ENCODE measurements around the gene MYOCD. TPM values are rescaled to one million over a fixed set of nuclear protein-coding genes. Genes with fewer than 3 reads are reported as not detected.

Gene MYOCD
- polyA plus RNA-seq, 1 donor (not counting 4 experiments of a cell fraction or from before 2014, with no cell fraction given), result not detected

DNA sequence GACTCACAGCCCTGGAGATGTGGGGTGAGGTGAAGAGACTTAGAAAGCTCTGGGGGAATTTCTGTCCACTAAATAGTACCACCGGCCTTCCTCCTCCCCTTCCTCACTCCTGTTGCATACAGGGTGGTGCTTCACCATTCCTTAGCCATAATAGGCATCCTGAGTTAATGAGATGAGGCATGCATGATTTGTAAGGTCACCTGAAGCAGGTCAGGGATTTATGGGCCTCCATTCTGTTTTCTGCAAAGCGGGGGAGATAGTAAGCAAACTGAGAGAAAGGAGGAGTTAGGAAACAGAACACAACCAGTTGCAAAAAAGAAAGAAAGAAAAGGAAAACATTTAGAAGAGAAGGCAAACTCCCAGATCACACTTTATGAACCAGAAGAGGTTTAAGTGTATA is 9.3 kb upstream of the MYOCD start:
- H3K79me2 ChIP-seq (ENCODE audit: control insufficient read depth, insufficient read depth, low read length), result no peaks in the 10 kb centered on the region
- no peaks in the 10 kb centered on the region for H3K27me3 ChIP-seq (ENCODE audit: control insufficient read depth, extremely low read depth, insufficient read depth, low read length)
- DNase-seq (ENCODE audit: low read depth, low spot score), result no peak
- TF ChIP-seq EZH2 (IDR thresholded peaks at IDR 0.05; ENCODE audit: low read length), result no peak
- TF ChIP-seq CTCF (optimal IDR thresholded peaks at IDR 0.05 in 1 of 3, IDR thresholded peaks at IDR 0.05 in 1 of 3, conservative IDR thresholded peaks at IDR 0.05 in 1 of 3; ENCODE audit: extremely low read depth in 1 of 3, insufficient read depth in 2 of 3, low read length in 3 of 3), result no peak
- H3K4me2 ChIP-seq (ENCODE audit: control insufficient read depth, extremely low read depth, insufficient read depth, low read depth, low read length), result no peak overlapping the region
- H3K9me3 ChIP-seq (ENCODE audit: control insufficient read depth, low read depth, low read length), result no peaks in the 10 kb centered on the region
- H3K9me1 ChIP-seq (ENCODE audit: control insufficient read depth, extremely low read depth, insufficient read depth, low read length), result no peaks in the 10 kb centered on the region
- H3K36me3 ChIP-seq (ENCODE audit: control insufficient read depth in 2 of 2, extremely low read depth in 1 of 2, insufficient read depth in 2 of 2, low read length in 2 of 2), result no peaks in the 10 kb centered on the region
- no peak for FAIRE-seq
- no peak overlapping the region for H3K27ac ChIP-seq (ENCODE audit: control insufficient read depth, insufficient read depth, low read length)
- H3K9ac ChIP-seq (ENCODE audit: control insufficient read depth, extremely low read depth, insufficient read depth, low read length), result no peak overlapping the region
- no peak overlapping the region for H3K4me3 ChIP-seq (ENCODE audit: control insufficient read depth in 2 of 3, extremely low read depth in 1 of 3, insufficient read depth in 2 of 3, low read depth in 1 of 3, low read length in 3 of 3)
- peaks cover 6% of the 10 kb centered on the region for H3K4me1 ChIP-seq (ENCODE audit: control insufficient read depth, extremely low read depth, insufficient read depth, low read length)
- dilution Hi-C loops (cut with MboI; ENCODE audit: extremely low pct_ligation_motif_present, low sequenced_read_pairs), result no loop called here
- no peaks in the 10 kb centered on the region for H4K20me1 ChIP-seq (ENCODE audit: control insufficient read depth, extremely low read depth, insufficient read depth, low read length)
- H2AFZ ChIP-seq (ENCODE audit: control insufficient read depth, low read length), result no peak overlapping the region

DNA sequence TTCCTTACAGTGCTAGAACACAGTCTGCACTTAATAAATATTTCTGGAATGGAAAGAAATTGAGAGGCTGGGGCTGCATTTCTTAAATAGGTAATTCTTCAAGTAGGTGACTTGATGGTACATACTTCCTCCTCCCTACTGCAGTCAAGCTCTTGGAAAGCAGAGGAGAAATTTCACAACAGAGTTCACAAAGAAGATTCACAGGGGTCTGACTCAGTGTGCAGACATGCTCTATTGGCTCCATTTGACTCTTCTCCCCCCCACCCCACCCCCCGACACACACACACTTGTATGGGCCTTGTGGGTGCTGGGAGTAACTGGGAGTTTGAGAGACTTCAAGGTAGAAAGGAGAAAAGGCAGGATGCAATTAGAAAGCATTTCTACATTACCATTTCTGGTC is 6.2 kb upstream of the MYOCD start:
- no peak for FAIRE-seq

More for the DNA sequence above, 6.2 kb upstream of the MYOCD start:
- Histone ChIP-seq H3K9ac (ENCODE audit: control insufficient read depth, extremely low read depth, insufficient read depth, low read length) (no peak overlapping the region), H3K4me1 (ENCODE audit: control insufficient read depth, extremely low read depth, insufficient read depth, low read length) (peaks cover 6% of the 10 kb centered on the region), H4K20me1 (ENCODE audit: control insufficient read depth, extremely low read depth, insufficient read depth, low read length) (no peaks in the 10 kb centered on the region), H3K4me2 (ENCODE audit: control insufficient read depth, extremely low read depth, insufficient read depth, low read depth, low read length) (no peak overlapping the region), H3K9me1 (ENCODE audit: control insufficient read depth, extremely low read depth, insufficient read depth, low read length) (no peaks in the 10 kb centered on the region), H3K27ac (ENCODE audit: control insufficient read depth, insufficient read depth, low read length) (no peak overlapping the region), H3K27me3 (ENCODE audit: control insufficient read depth, extremely low read depth, insufficient read depth, low read length) (peaks cover 10% of the 10 kb centered on the region), H3K79me2 (ENCODE audit: control insufficient read depth, insufficient read depth, low read length) (no peaks in the 10 kb centered on the region), H3K36me3 (ENCODE audit: control insufficient read depth in 2 of 2, extremely low read depth in 1 of 2, insufficient read depth in 2 of 2, low read length in 2 of 2) (no peaks in the 10 kb centered on the region), H3K9me3 (ENCODE audit: control insufficient read depth, low read depth, low read length) (no peaks in the 10 kb centered on the region), H2AFZ (ENCODE audit: control insufficient read depth, low read length) (no peak overlapping the region), H3K4me3 (ENCODE audit: control insufficient read depth in 2 of 3, extremely low read depth in 1 of 3, insufficient read depth in 2 of 3, low read depth in 1 of 3, low read length in 3 of 3) (no peak overlapping the region)
- no peak for TF ChIP-seq CTCF (optimal IDR thresholded peaks at IDR 0.05 in 1 of 3, IDR thresholded peaks at IDR 0.05 in 1 of 3, conservative IDR thresholded peaks at IDR 0.05 in 1 of 3; ENCODE audit: extremely low read depth in 1 of 3, insufficient read depth in 2 of 3, low read length in 3 of 3)
- no peak for TF ChIP-seq EZH2 (IDR thresholded peaks at IDR 0.05; ENCODE audit: low read length)
- DNase-seq (ENCODE audit: low read depth, low spot score), result peak; percentile 13
- dilution Hi-C loops (cut with MboI; ENCODE audit: extremely low pct_ligation_motif_present, low sequenced_read_pairs), result no loop called here
